Astrocyte (in vitro differentiated cells and primary cell): ENCODE measurements around the gene CHD1L. TPM values are rescaled to one million over a fixed set of nuclear protein-coding genes. Genes with fewer than 3 reads are reported as not detected.

ENCODE experiments used
- DNase-seq: peaks from one replicate; pipeline ENCODE4 v3.0.0-alpha.2; 2010; ENCODE audit warnings: low read depth
- FAIRE-seq: peaks from 2 replicates; lab custom pipeline; 2011; peaks lifted over from hg19 to GRCh38; lab: Jason Lieb, UNC
- H2AFZ ChIP-seq: 2 replicates; pipeline ENCODE4 v1.6.0; 2012; ENCODE audit warnings: low read depth, low read length, inconsistent platforms
- H3K27ac ChIP-seq: 2 replicates; pipeline ENCODE4 v1.5.1; 2011; ENCODE audit warnings: low read depth, low read length, inconsistent platforms
- H3K27me3 ChIP-seq: 2 replicates; pipeline ENCODE4 v1.6.0; 2011; ENCODE audit warnings: low read length, inconsistent platforms; ENCODE audit not compliant: insufficient read depth
- H3K36me3 ChIP-seq: 2 replicates; pipeline ENCODE4 v1.5.1; 2011; ENCODE audit warnings: low read length, inconsistent platforms; ENCODE audit not compliant: insufficient read depth
- H3K4me1 ChIP-seq: 2 replicates; pipeline ENCODE4 v1.5.1; 2011; ENCODE audit warnings: low read length, inconsistent platforms; ENCODE audit not compliant: insufficient read depth
- H3K4me2 ChIP-seq: 2 replicates; pipeline ENCODE4 v1.6.0; 2012; ENCODE audit warnings: low read length, inconsistent platforms
- H3K4me3 ChIP-seq: 2 replicates; pipeline ENCODE4 v1.5.1; 2011; ENCODE audit warnings: low read depth, mild to moderate bottlenecking, low read length, inconsistent platforms; ENCODE audit not compliant: insufficient read depth
- H3K79me2 ChIP-seq: 2 replicates; pipeline ENCODE4 v1.6.0; 2012; ENCODE audit warnings: mild to moderate bottlenecking, low read length, inconsistent platforms; ENCODE audit not compliant: insufficient read depth
- H3K9ac ChIP-seq: 2 replicates; pipeline ENCODE4 v1.6.0; 2012; ENCODE audit warnings: mild to moderate bottlenecking, low read length, inconsistent platforms
- H3K9me3 ChIP-seq: 2 replicates; pipeline ENCODE4 v1.5.1; 2012; ENCODE audit warnings: low read depth, mild to moderate bottlenecking, low read length, inconsistent platforms; ENCODE audit not compliant: insufficient read depth
- H4K20me1 ChIP-seq: 2 replicates; pipeline ENCODE4 v1.6.0; 2012; ENCODE audit warnings: low read length, inconsistent platforms; ENCODE audit not compliant: insufficient read depth
- H3K27ac Mint-ChIP-seq: one replicate; pipeline ENCODE4 v1.8.0; 2021; ENCODE audit warnings: mild to moderate bottlenecking, mixed read lengths; ENCODE audit not compliant: unreplicated experiment
- H3K27me3 Mint-ChIP-seq: one replicate; pipeline ENCODE4 v1.8.0; 2021; ENCODE audit warnings: low read depth, mixed read lengths; ENCODE audit not compliant: unreplicated experiment
- H3K36me3 Mint-ChIP-seq: one replicate; pipeline ENCODE4 v1.8.0; 2021; ENCODE audit warnings: low read depth, mixed read lengths; ENCODE audit not compliant: unreplicated experiment
- H3K4me1 Mint-ChIP-seq: one replicate; pipeline ENCODE4 v1.8.0; 2021; ENCODE audit warnings: low read depth, mixed read lengths; ENCODE audit not compliant: unreplicated experiment
- H3K4me3 Mint-ChIP-seq: one replicate; pipeline ENCODE4 v1.8.0; 2021; ENCODE audit warnings: mild to moderate bottlenecking, moderate library complexity, mixed read lengths; ENCODE audit not compliant: unreplicated experiment
- H3K9me3 Mint-ChIP-seq: one replicate; pipeline ENCODE4 v1.8.0; 2021; ENCODE audit warnings: mild to moderate bottlenecking, mixed read lengths; ENCODE audit not compliant: unreplicated experiment
- EZH2 ChIP-seq: IDR thresholded peaks from 2 replicates; pipeline ENCODE4 v1.6.1; 2012; ENCODE audit warnings: mild to moderate bottlenecking, low read length, inconsistent platforms; ENCODE audit not compliant: insufficient read depth
- total RNA-seq: library from RNA; stranded (reverse); gene quantifications from 2 replicates; pipeline ENCODE4 v1.2.1, GENCODE V29; 2021
- TF ChIP-seq, protein P1 (sequence below): IDR thresholded peaks from 2 replicates; pipeline ENCODE4 v1.5.1; 2011; ENCODE audit warnings: low read depth, mild to moderate bottlenecking, inconsistent platforms, low read length, moderate library complexity; ENCODE audit not compliant: insufficient read depth

The CHD1L gene
- total RNA-seq, 1 donor from 2014 or later, result 44.2 TPM

DNA sequence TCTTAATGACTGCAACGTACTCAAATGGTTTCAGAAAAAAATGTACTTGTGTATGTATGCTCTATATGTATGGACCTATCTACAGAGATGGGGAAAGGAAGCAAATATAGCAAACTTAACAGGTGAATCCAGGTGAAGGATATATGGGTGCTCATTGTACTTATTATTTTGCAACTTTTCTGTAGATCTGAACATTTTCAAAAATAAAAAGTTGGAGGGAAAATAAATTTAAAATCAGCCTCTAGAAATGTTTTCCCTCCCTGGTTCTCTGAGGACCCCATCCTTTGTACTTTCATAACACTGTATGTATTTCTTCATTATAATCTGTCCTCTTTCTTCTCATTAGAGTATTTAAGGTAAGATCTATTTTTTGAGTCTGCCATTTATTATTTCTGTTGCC lies 35.3 kb upstream of the CHD1L start:
- Histone ChIP-seq H3K4me2 (no peak overlapping the region), H3K4me1 (no peaks in the 10 kb centered on the region), H3K9me3 (no peaks in the 10 kb centered on the region), H3K4me3 (no peak overlapping the region), H3K79me2 (no peaks in the 10 kb centered on the region), H3K9ac (no peak overlapping the region), H3K27me3 (no peaks in the 10 kb centered on the region), H3K27ac (no peak overlapping the region), H4K20me1 (no peaks in the 10 kb centered on the region), H3K36me3 (no peaks in the 10 kb centered on the region), H2AFZ (no peak overlapping the region)
- TF ChIP-seq, protein P1, sequence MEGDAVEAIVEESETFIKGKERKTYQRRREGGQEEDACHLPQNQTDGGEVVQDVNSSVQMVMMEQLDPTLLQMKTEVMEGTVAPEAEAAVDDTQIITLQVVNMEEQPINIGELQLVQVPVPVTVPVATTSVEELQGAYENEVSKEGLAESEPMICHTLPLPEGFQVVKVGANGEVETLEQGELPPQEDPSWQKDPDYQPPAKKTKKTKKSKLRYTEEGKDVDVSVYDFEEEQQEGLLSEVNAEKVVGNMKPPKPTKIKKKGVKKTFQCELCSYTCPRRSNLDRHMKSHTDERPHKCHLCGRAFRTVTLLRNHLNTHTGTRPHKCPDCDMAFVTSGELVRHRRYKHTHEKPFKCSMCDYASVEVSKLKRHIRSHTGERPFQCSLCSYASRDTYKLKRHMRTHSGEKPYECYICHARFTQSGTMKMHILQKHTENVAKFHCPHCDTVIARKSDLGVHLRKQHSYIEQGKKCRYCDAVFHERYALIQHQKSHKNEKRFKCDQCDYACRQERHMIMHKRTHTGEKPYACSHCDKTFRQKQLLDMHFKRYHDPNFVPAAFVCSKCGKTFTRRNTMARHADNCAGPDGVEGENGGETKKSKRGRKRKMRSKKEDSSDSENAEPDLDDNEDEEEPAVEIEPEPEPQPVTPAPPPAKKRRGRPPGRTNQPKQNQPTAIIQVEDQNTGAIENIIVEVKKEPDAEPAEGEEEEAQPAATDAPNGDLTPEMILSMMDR, result no peak
- TF ChIP-seq EZH2, result no peak
- Mint-ChIP-seq H3K9me3 (no peaks in the 10 kb centered on the region), H3K27ac (no peak overlapping the region), H3K27me3 (no peaks in the 10 kb centered on the region), H3K4me3 (no peak overlapping the region), H3K36me3 (peaks cover 4% of the 10 kb centered on the region), H3K4me1 (peaks cover 2% of the 10 kb centered on the region)
- FAIRE-seq (no peak), DNase-seq (no peak)

DNA sequence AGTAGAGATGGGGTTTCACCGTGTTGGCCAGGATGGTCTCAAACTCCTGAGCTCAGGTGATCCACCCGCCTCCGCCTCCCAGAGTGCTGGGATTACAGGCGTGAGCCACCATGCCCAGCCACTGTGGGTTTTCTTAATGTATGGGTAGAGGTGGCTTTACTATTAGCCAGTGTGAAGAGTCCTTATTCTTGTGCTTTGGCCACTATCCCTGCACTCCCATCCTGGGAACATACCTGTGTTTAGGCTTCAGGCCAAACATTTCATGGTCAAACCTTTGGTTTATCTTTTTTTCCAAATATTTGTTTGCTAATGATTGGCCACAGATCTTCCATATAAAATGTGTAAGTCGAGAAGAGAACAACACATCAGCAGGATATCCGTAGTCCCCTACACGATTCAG lies 33.9 kb upstream of the CHD1L start:
- Histone ChIP-seq H3K36me3 (no peaks in the 10 kb centered on the region), H3K27ac (no peak overlapping the region), H3K9ac (no peak overlapping the region), H3K4me1 (no peaks in the 10 kb centered on the region), H3K4me2 (no peak overlapping the region), H2AFZ (no peak overlapping the region), H3K79me2 (no peaks in the 10 kb centered on the region), H3K27me3 (no peaks in the 10 kb centered on the region), H4K20me1 (no peaks in the 10 kb centered on the region), H3K4me3 (no peak overlapping the region), H3K9me3 (no peaks in the 10 kb centered on the region)
- TF ChIP-seq EZH2, result no peak
- TF ChIP-seq, protein P1, result no peak
- FAIRE-seq (no peak), DNase-seq (no peak)
- Mint-ChIP-seq H3K27ac (no peak overlapping the region), H3K9me3 (no peaks in the 10 kb centered on the region), H3K27me3 (no peaks in the 10 kb centered on the region), H3K36me3 (peaks cover 4% of the 10 kb centered on the region), H3K4me1 (peaks cover 4% of the 10 kb centered on the region), H3K4me3 (no peak overlapping the region)

DNA sequence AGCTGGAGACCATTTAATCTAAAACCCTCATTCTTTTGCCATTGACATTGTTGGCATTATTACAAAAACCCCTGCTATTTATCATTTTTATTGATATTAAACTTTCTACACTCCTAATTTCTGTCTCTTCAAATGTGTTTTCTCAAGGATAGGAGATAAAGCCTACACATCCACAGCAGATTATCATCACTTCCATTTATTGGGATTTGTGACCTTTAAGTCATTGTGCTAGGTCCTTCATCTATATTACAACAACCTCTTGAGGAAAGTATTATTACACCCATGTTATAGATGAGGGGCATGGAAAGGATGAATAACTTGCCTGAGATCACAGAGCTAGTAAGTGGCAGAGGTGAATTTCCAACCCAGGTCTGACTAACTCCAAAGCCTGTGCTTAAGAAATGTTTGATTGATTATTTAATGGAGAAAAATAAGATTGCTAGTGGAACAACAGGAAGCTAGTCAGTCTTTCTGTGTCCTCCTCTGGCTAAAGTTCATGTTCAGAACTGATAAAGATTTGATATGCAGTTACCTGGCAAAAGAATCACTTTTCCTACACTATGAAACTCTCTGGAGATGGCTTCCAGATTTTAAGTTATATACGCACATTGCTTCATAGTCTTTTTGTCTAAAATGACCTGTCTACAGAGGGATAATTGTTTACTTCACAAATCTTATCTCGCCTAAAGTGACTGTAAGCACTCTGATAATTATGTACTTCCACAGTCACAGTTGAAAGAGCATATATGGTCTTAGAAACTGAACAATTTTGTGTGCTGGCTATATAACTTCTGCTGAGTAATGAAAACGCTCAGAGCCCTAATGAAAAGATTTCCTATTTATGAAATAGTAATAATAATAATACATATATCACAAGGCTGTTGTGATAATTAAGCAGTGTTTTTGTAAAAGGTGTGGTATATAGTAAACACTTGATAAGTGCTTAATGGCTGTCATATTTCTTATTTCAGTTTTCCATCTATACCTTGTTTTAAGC lies 32.4 kb upstream of the CHD1L start:
- no peaks in the 10 kb centered on the region for H3K4me1 ChIP-seq

More for the DNA sequence above, 32.4 kb upstream of the CHD1L start:
- Histone ChIP-seq H3K79me2 (no peaks in the 10 kb centered on the region), H4K20me1 (no peaks in the 10 kb centered on the region), H3K27ac (no peak overlapping the region), H3K27me3 (no peaks in the 10 kb centered on the region), H3K36me3 (no peaks in the 10 kb centered on the region), H3K9ac (no peak overlapping the region), H3K4me2 (no peak overlapping the region), H3K4me3 (no peak overlapping the region), H3K9me3 (no peaks in the 10 kb centered on the region), H2AFZ (no peak overlapping the region)
- H3K27ac Mint-ChIP-seq, result no peak overlapping the region
- no peaks in the 10 kb centered on the region for H3K9me3 Mint-ChIP-seq
- no peaks in the 10 kb centered on the region for H3K36me3 Mint-ChIP-seq
- peaks cover 13% of the 10 kb centered on the region for H3K4me1 Mint-ChIP-seq
- H3K27me3 Mint-ChIP-seq, result no peaks in the 10 kb centered on the region
- FAIRE-seq (no peak), DNase-seq (no peak)
- TF ChIP-seq, protein P1, result no peak
- no peak for TF ChIP-seq EZH2
- no peak overlapping the region for H3K4me3 Mint-ChIP-seq
